Gastroesophageal sphincter (tissue), 4 donors: Measurements from ENCODE around the gene NBL1. TPM values are rescaled to one million over a fixed set of nuclear protein-coding genes. Genes with fewer than 3 reads are reported as not detected.

Experiments used
- ATAC-seq: fragments of 150-250 bp; one replicate; pipeline ENCODE4 v1.9.1; 2016; ENCODE audit warnings: mild to moderate bottlenecking, moderate library complexity
- H3K27ac ChIP-seq, 4 donors: fragments of 200-600 bp; sonication (generic) in 3 of 4; 1 replicate in 3 of 4; 2 replicates in 1 of 4; pipeline ENCODE4 v1.5.1; 2016 to 2019
- H3K27me3 ChIP-seq: fragments of 200-600 bp; sonication (generic); one replicate; pipeline ENCODE4 v1.5.1; 2019
- H3K36me3 ChIP-seq, 2 donors: fragments of 200-600 bp; sonication (generic); one replicate each; pipeline ENCODE4 v1.5.1; 2019; ENCODE audit warnings: control low read depth in 1 of 2
- H3K4me1 ChIP-seq, 3 donors: fragments of 200-600 bp; sonication (generic); 1 replicate in 2 of 3; 2 replicates in 1 of 3; pipeline ENCODE4 v1.5.1; 2016 to 2019; ENCODE audit warnings: control low read depth in 2 of 3
- H3K4me3 ChIP-seq, 2 donors: fragments of 200-600 bp; sonication (generic); one replicate each; pipeline ENCODE4 v1.5.1; 2019; ENCODE audit warnings: mild to moderate bottlenecking in 1 of 2, moderate library complexity in 1 of 2
- H3K9me3 ChIP-seq, 3 donors: fragments of 200-600 bp; sonication (generic); one replicate each; pipeline ENCODE4 v1.5.1; 2017 to 2019; ENCODE audit warnings: control low read depth in 2 of 3
- CTCF ChIP-seq, 4 experiments: fragments of 200-600 bp in 2 of 4; fragments of 450-650 bp in 2 of 4; sonication (generic) in 1 of 4; IDR thresholded peaks; one replicate each; pipeline ENCODE4 v1.5.1; 2017 to 2019; ENCODE audit warnings: antibody characterized with exemption in 4 of 4, mild to moderate bottlenecking in 2 of 4, moderate library complexity in 2 of 4
- EP300 ChIP-seq: sonication (generic); formaldehyde crosslinking; IDR thresholded peaks from one replicate; pipeline ENCODE4 v1.6.1; 2017; ENCODE audit warnings: antibody characterized with exemption, mild to moderate bottlenecking
- POLR2A ChIP-seq, 2 donors: fragments of 450-650 bp; IDR thresholded peaks; one replicate each; pipeline ENCODE4 v1.6.1; 2017; ENCODE audit warnings: antibody characterized with exemption in 2 of 2, mild to moderate bottlenecking in 2 of 2, moderate library complexity in 1 of 2
- POLR2AphosphoS5 ChIP-seq: sonication (generic); formaldehyde crosslinking; IDR thresholded peaks from one replicate; pipeline ENCODE4 v1.6.1; 2017; ENCODE audit warnings: antibody characterized with exemption
- WGBS, 2 donors: methylation state at CpG; one replicate each; pipeline ENCODE4 v1.1.5; 2018; ENCODE audit warnings: low coverage in 1 of 2; 5-methylcytosine and 5-hydroxymethylcytosine counted together
- total RNA-seq, 4 donors: library from RNA; depleted of rRNA; stranded (reverse); fragments of >200 nt; gene quantifications; one replicate each; pipeline ENCODE4 v1.1.0, GENCODE V29; 2016

Gene NBL1
- total RNA-seq, 4 donors from 2014 or later, result 203 to 343 (median 301) TPM

GRCh38 chr1:19657511-19657910 is 13.4 kb downstream of the NBL1 start:
- H3K4me3 ChIP-seq, result no peak overlapping the region
- H3K9me3 ChIP-seq, result no peaks in the 10 kb centered on the region
- peaks cover 5% of the 10 kb centered on the region for H3K27me3 ChIP-seq
- peaks cover 0 to 47% of the 10 kb centered on the region in 2 donors for H3K36me3 ChIP-seq
- ATAC-seq, result no peak
- peaks cover 0 to 64% (median 15%) of the 10 kb centered on the region in 3 donors for H3K4me1 ChIP-seq
- 40 to 75% methylated on average over 1 to 3 of the region's 10 CpGs for WGBS, 2 donors
- no peak for TF ChIP-seq CTCF (IDR thresholded peaks at IDR 0.05)
- no peak for TF ChIP-seq EP300
- TF ChIP-seq POLR2A (IDR thresholded peaks at IDR 0.05), result no peak
- no peak for TF ChIP-seq POLR2AphosphoS5
- H3K27ac ChIP-seq, result peak overlapping the region in 3 of 4 donors; percentile 74 to 99 (median 93)

GRCh38 chr1:19658186-19658585 is 14.1 kb downstream of the NBL1 start:
- Histone ChIP-seq H3K4me1 (peaks cover 0 to 57% (median 14%) of the 10 kb centered on the region in 3 donors), H3K27ac (peak overlapping the region in 3 of 4 donors; percentile 74 to 99 (median 93)), H3K36me3 (peaks cover 0 to 47% of the 10 kb centered on the region in 2 donors), H3K27me3 (peaks cover 12% of the 10 kb centered on the region), H3K4me3 (no peak overlapping the region), H3K9me3 (no peaks in the 10 kb centered on the region)
- TF ChIP-seq POLR2A (IDR thresholded peaks at IDR 0.05), result no peak
- TF ChIP-seq CTCF (IDR thresholded peaks at IDR 0.05), result no peak
- TF ChIP-seq EP300, result no peak
- TF ChIP-seq POLR2AphosphoS5, result no peak
- ATAC-seq, result no peak
- 80% methylated on average over 7 of the region's 13 CpGs; no CpG with 5 or more reads in 1 of the 2 donors for WGBS, 2 donors

- H3K27ac ChIP-seq, result no peak overlapping the region
- H3K9me3 ChIP-seq, result no peaks in the 10 kb centered on the region
- no peak for TF ChIP-seq EP300
- peak in 3 of 4 experiments; percentile 71 to 77 (median 73) for TF ChIP-seq CTCF (IDR thresholded peaks at IDR 0.05)
- no peak for TF ChIP-seq POLR2A (IDR thresholded peaks at IDR 0.05)
- peak; percentile 1 for TF ChIP-seq POLR2AphosphoS5
- H3K4me3 ChIP-seq, result no peak overlapping the region
- no peak for ATAC-seq
- 3 to 6% methylated on average over 6 to 9 of the region's 9 CpGs for WGBS, 2 donors
- peaks cover 46% of the 10 kb centered on the region for H3K27me3 ChIP-seq
- peaks cover 0 to 39% (median 9%) of the 10 kb centered on the region in 3 donors for H3K4me1 ChIP-seq
- H3K36me3 ChIP-seq, result peaks cover 0 to 20% of the 10 kb centered on the region in 2 donors
Observed at GRCh38 chr1:19661721-19662228, 17.7 kb downstream of the NBL1 start.

GRCh38 chr1:19662313-19662712 is 18.2 kb downstream of the NBL1 start:
- WGBS, 2 donors, result 38 to 48% methylated on average over 2 to 3 of the region's 3 CpGs
- H3K27me3 ChIP-seq, result peaks cover 51% of the 10 kb centered on the region
- H3K36me3 ChIP-seq, result peaks cover 0 to 15% of the 10 kb centered on the region in 2 donors
- H3K27ac ChIP-seq, result no peak overlapping the region
- TF ChIP-seq EP300 (no peak), POLR2A (IDR thresholded peaks at IDR 0.05) (no peak), POLR2AphosphoS5 (no peak), CTCF (IDR thresholded peaks at IDR 0.05) (no peak)
- peaks cover 0 to 38% (median 9%) of the 10 kb centered on the region in 3 donors for H3K4me1 ChIP-seq
- no peak overlapping the region for H3K4me3 ChIP-seq
- no peak for ATAC-seq
- H3K9me3 ChIP-seq, result no peaks in the 10 kb centered on the region

GRCh38 chr1:19664453-19665185 is 20.5 kb downstream of the NBL1 start, which contains the start of gene HTR6:
Gene HTR6 (plus strand): TSS chr1:19664875. CDS start chr1:19665754, 879 bp downstream.
- Histone ChIP-seq H3K4me1 (peaks cover 0 to 29% (median 9%) of the 10 kb centered on the region in 3 donors), H3K4me3 (peak within 1 kb of the TSS in 1 of 2 donors; percentile 46), H3K36me3 (no peaks in the 10 kb centered on the region), H3K27ac (no peak within 1 kb of the TSS), H3K9me3 (no peaks in the 10 kb centered on the region), H3K27me3 (peaks cover 71% of the 10 kb centered on the region)
- no peak for ATAC-seq
- WGBS, 2 donors, result no CpG with 5 or more reads among the region's 80 CpGs
- TF ChIP-seq POLR2A (IDR thresholded peaks at IDR 0.05) (no peak), CTCF (IDR thresholded peaks at IDR 0.05) (no peak), EP300 (no peak), POLR2AphosphoS5 (no peak)
